Coronary artery (tissue), 2 donors: Measurements from ENCODE around the gene CCDC167.

Source experiments
- DNase-seq: peaks from one replicate; pipeline ENCODE4 v3.0.0-alpha.2; 2017; ENCODE audit warnings: low spot score
- H3K27ac ChIP-seq, 2 donors: fragments of 200-600 bp; sonication (generic); one replicate each; pipeline ENCODE4 v1.5.1; 2016 to 2019
- H3K4me3 ChIP-seq: fragments of 200-600 bp; sonication (generic); 2 replicates; pipeline ENCODE4 v1.5.1; 2016; ENCODE audit warnings: mild to moderate bottlenecking, moderate library complexity
- CTCF ChIP-seq: fragments of 200-600 bp; sonication (generic); IDR thresholded peaks from one replicate; pipeline ENCODE4 v1.5.1; 2019; ENCODE audit warnings: antibody characterized with exemption

The CCDC167 gene

GRCh38 chr6:37435373-37435772 is 64.3 kb downstream of the CCDC167 start:
- no peak for DNase-seq
- Histone ChIP-seq H3K4me3 (no peak overlapping the region), H3K27ac (no peak overlapping the region)
- no peak for TF ChIP-seq CTCF

GRCh38 chr6:37433657-37434271 is 65.9 kb downstream of the CCDC167 start:
- H3K4me3 ChIP-seq = peak overlapping the region; percentile 98
- no peak for DNase-seq
- TF ChIP-seq CTCF = no peak
- peak overlapping the region; percentile 96 to 97 for H3K27ac ChIP-seq
